ENCODE data around the gene MT1H.
"Not testable (repeated sequence)": the region's sequence is repeated elsewhere in the genome, so short reads cannot be mapped to it uniquely, and the experiment has no call there.

The MT1H gene

GRCh38 chr16:56652600-56652999 is 17.0 kb upstream of the MT1H start:
- Histone ChIP-seq H3K4me1 (ENCODE audit: insufficient read depth, low read length) (no peaks in the 10 kb centered on the region), H3K9me3 (ENCODE audit: low read length) (no peaks in the 10 kb centered on the region), H3K4me3 (ENCODE audit: low read depth in 1 of 2, low read length in 2 of 2) (no peak overlapping the region), H3K27ac (ENCODE audit: low read depth, low read length) (no peak overlapping the region), H3K27me3 (ENCODE audit: control insufficient read depth in 1 of 2, insufficient read depth in 2 of 2, low read length in 2 of 2) (peaks cover 6 to 14% of the 10 kb centered on the region in 2 donors), H3K9ac (ENCODE audit: low read length) (no peak overlapping the region), H3K36me3 (ENCODE audit: insufficient read depth, low read length) (no peaks in the 10 kb centered on the region)

DNA sequence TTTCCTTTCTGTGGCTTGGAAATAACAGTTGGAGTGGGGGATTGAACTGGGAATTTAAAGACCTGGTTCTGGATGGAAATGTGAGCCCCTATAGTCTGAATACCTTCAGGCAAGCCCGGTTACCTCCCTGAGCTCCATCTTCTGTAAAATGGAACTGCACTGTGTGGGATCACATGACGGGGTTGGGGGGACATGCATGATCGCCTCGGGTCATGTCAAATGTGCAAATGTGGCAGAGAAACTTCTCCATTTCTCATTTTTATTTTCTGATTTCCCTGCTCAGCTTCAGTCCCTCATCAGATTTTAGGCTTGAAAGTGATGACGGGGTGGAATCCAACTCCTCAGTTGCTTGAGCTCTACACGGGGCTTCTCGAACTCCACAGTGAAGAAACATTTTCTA is 16.4 kb upstream of the MT1H start:
- H3K27me3 ChIP-seq (ENCODE audit: control insufficient read depth in 1 of 2, insufficient read depth in 2 of 2, low read length in 2 of 2): peaks cover 5 to 14% of the 10 kb centered on the region in 2 donors

DNA sequence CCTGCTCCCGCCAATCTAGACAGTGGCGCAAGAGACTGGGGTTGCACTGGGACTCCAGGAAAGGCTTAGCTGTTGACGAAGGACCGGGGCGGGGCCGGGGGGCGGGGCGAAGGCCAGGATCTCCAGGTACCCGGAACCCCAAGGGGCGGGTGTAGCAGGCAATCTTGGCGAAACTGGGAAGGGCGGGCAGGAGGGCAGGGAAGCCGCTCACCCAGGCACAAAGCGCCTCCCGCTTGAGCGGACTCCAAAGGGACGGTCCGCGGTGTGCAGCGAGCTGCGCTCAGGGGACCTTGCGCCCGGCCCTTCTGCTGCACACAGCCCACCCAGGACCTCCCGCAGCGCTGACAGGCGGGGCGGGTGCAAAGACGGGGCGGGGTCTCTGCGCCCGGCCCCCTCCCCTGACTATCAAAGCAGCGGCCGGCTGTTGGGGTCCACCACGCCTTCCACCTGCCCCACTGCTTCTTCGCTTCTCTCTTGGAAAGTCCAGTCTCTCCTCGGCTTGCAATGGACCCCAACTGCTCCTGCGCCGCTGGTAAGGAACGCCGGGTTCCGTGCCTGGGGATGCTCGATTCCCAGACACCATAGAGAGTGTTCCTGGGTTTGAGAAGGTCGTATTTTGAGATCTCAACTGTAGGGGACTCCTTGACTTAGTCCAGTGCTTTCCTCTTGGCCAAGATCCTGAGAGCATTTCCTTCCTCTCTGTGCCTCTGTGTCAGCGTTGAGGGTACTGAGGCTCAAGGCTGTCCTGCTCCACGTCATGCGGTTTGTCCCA is 11.9 kb upstream of the MT1H start, which contains the start of gene MT1F:
Gene MT1F, plus strand, starts transcription at position 405 of the 772 bp plus-strand sequence. Its CDS starts 100 bp downstream, at position 505.
- Histone ChIP-seq H3K4me3 (ENCODE audit: low read depth in 1 of 2, low read length in 2 of 2) (peak within 1 kb of the TSS in 1 of 2 donors; percentile 53), H3K27ac (ENCODE audit: low read depth, low read length) (no peak within 1 kb of the TSS), H3K27me3 (ENCODE audit: control insufficient read depth in 1 of 2, insufficient read depth in 2 of 2, low read length in 2 of 2) (peaks cover 22 to 36% of the 10 kb centered on the region in 2 donors), H3K36me3 (ENCODE audit: insufficient read depth, low read length) (no peaks in the 10 kb centered on the region), H3K9ac (ENCODE audit: low read length) (no peak within 1 kb of the TSS), H3K4me1 (ENCODE audit: insufficient read depth, low read length) (peaks cover 11% of the 10 kb centered on the region), H3K9me3 (ENCODE audit: low read length) (no peaks in the 10 kb centered on the region)

More for the DNA sequence above, 16.4 kb upstream of the MT1H start:
- Histone ChIP-seq H3K4me1 (ENCODE audit: insufficient read depth, low read length) (peaks cover 6% of the 10 kb centered on the region), H3K9me3 (ENCODE audit: low read length) (no peaks in the 10 kb centered on the region), H3K36me3 (ENCODE audit: insufficient read depth, low read length) (no peaks in the 10 kb centered on the region), H3K27ac (ENCODE audit: low read depth, low read length) (no peak overlapping the region), H3K4me3 (ENCODE audit: low read depth in 1 of 2, low read length in 2 of 2) (no peak overlapping the region), H3K9ac (ENCODE audit: low read length) (no peak overlapping the region)

GRCh38 chr16:56658327-56658875 is 11.2 kb upstream of the MT1H start:
- Histone ChIP-seq H3K4me3 (ENCODE audit: low read depth in 1 of 2, low read length in 2 of 2) (peak overlapping the region in 1 of 2 donors; percentile 53), H3K36me3 (ENCODE audit: insufficient read depth, low read length) (no peaks in the 10 kb centered on the region), H3K27ac (ENCODE audit: low read depth, low read length) (no peak overlapping the region)

DNA sequence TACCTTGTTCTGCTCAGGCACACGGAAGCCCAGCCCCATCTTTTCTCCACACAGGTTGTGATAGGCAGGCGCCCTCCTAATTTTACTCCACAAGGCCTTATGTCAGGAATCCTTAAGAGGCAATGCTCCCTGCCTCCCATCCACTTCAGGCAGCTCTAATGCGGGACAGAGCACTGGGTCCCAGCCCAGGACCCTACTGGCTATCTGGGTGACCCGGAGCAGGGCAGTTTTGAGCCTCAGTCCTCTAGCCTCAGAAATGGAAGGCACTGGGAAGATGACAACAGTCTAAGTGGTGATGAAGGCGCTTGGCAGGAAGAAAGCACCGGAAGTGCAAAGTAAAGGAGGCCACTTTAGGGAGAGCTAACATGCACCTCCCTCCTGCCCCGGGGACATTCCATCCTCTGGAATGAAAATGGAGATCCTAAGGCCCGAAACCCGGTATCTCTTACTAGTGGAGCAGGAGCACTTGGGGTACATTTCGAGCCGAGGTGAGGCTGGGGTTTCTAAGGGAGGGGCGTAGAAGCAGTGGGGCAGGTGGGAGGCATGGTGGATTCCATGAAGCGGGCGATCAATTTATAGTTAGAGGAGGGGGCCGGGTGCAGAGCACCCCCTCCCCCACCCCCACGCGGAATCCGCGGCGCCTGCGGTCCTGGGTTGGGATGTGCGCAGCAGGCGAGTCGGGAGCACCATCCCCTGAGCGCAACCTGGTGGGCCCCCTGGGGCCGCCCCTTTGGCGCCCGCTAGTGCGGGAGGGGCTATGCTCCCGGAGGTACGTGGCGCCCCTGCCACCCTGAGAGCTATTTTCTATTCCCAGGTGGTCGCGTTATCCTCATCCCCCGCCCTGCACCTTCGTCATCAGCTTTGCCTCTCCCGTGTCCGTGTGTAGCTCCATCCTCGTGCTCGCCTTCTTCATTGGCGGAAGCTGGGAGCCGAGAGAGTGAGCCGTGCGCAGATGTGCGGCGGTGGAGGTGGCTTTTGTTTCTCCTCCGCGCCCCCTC is 7.0 kb upstream of the MT1H start:
- Histone ChIP-seq H3K27ac (ENCODE audit: low read depth, low read length) (no peak overlapping the region), H3K4me1 (ENCODE audit: insufficient read depth, low read length) (peaks cover 11% of the 10 kb centered on the region), H3K36me3 (ENCODE audit: insufficient read depth, low read length) (no peaks in the 10 kb centered on the region), H3K4me3 (ENCODE audit: low read depth in 1 of 2, low read length in 2 of 2) (no peak overlapping the region), H3K9ac (ENCODE audit: low read length) (no peak overlapping the region), H3K9me3 (ENCODE audit: low read length) (no peaks in the 10 kb centered on the region), H3K27me3 (ENCODE audit: control insufficient read depth in 1 of 2, insufficient read depth in 2 of 2, low read length in 2 of 2) (peaks cover 55 to 71% of the 10 kb centered on the region in 2 donors)

More at GRCh38 chr16:56658327-56658875, 11.2 kb upstream of the MT1H start:
- Histone ChIP-seq H3K4me1 (ENCODE audit: insufficient read depth, low read length) (peaks cover 11% of the 10 kb centered on the region), H3K27me3 (ENCODE audit: control insufficient read depth in 1 of 2, insufficient read depth in 2 of 2, low read length in 2 of 2) (peaks cover 28 to 43% of the 10 kb centered on the region in 2 donors), H3K9me3 (ENCODE audit: low read length) (no peaks in the 10 kb centered on the region), H3K9ac (ENCODE audit: low read length) (no peak overlapping the region)

DNA sequence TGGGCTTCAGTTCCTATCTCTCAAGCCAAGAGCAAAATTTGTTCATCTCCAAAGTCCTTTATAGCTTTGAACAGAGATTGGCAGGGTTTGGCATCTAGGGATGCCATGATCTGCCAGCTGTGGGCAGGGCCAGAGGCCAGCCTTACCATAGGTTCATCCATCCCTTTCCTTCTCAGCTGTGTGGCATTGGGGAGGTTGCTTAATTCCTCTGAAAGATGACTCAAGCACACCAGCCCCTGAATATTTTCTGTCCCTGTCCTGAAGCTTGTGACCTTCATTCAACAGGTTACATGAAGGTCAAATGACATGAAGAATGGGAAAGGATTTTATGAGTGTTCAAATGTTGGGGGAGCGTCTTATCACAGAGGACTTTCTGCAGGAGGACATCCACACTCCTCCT is 5.1 kb upstream of the MT1H start:
- no peaks in the 10 kb centered on the region for H3K36me3 ChIP-seq (ENCODE audit: insufficient read depth, low read length)
- H3K4me1 ChIP-seq (ENCODE audit: insufficient read depth, low read length): no peaks in the 10 kb centered on the region
- no peak overlapping the region for H3K27ac ChIP-seq (ENCODE audit: low read depth, low read length)
- H3K27me3 ChIP-seq (ENCODE audit: control insufficient read depth in 1 of 2, insufficient read depth in 2 of 2, low read length in 2 of 2): peaks cover 57 to 74% of the 10 kb centered on the region in 2 donors
- no peak overlapping the region for H3K9ac ChIP-seq (ENCODE audit: low read length)
- H3K4me3 ChIP-seq (ENCODE audit: low read depth in 1 of 2, low read length in 2 of 2): no peak overlapping the region
- no peaks in the 10 kb centered on the region for H3K9me3 ChIP-seq (ENCODE audit: low read length)

GRCh38 chr16:56665286-56666261 is 4.0 kb upstream of the MT1H start:
- not testable (repeated sequence) for H3K9me3 ChIP-seq (ENCODE audit: low read length); H3K36me3 ChIP-seq (ENCODE audit: insufficient read depth, low read length); H3K9ac ChIP-seq (ENCODE audit: low read length); H3K27ac ChIP-seq (ENCODE audit: low read depth, low read length); H3K4me1 ChIP-seq (ENCODE audit: insufficient read depth, low read length); H3K4me3 ChIP-seq (ENCODE audit: low read depth in 1 of 2, low read length in 2 of 2)
- peaks cover 63 to 85% of the 10 kb centered on the region in 2 donors for H3K27me3 ChIP-seq (ENCODE audit: control insufficient read depth in 1 of 2, insufficient read depth in 2 of 2, low read length in 2 of 2)

- no peaks in the 10 kb centered on the region for H3K36me3 ChIP-seq (ENCODE audit: insufficient read depth, low read length)
- H3K4me3 ChIP-seq (ENCODE audit: low read depth in 1 of 2, low read length in 2 of 2): no peak within 1 kb of the TSS
- no peaks in the 10 kb centered on the region for H3K9me3 ChIP-seq (ENCODE audit: low read length)
- H3K27me3 ChIP-seq (ENCODE audit: control insufficient read depth in 1 of 2, insufficient read depth in 2 of 2, low read length in 2 of 2): peaks cover 51 to 75% of the 10 kb centered on the region in 2 donors
- no peaks in the 10 kb centered on the region for H3K4me1 ChIP-seq (ENCODE audit: insufficient read depth, low read length)
- H3K27ac ChIP-seq (ENCODE audit: low read depth, low read length): no peak within 1 kb of the TSS
- H3K9ac ChIP-seq (ENCODE audit: low read length): no peak within 1 kb of the TSS
These were observed 1.7 kb upstream of the MT1H start, which contains the start of gene MT1G for GRCh38 chr16:56667581-56668571. Gene MT1G (minus strand): TSS chr16:56668065. CDS start chr16:56667993, 72 bp downstream.

DNA sequence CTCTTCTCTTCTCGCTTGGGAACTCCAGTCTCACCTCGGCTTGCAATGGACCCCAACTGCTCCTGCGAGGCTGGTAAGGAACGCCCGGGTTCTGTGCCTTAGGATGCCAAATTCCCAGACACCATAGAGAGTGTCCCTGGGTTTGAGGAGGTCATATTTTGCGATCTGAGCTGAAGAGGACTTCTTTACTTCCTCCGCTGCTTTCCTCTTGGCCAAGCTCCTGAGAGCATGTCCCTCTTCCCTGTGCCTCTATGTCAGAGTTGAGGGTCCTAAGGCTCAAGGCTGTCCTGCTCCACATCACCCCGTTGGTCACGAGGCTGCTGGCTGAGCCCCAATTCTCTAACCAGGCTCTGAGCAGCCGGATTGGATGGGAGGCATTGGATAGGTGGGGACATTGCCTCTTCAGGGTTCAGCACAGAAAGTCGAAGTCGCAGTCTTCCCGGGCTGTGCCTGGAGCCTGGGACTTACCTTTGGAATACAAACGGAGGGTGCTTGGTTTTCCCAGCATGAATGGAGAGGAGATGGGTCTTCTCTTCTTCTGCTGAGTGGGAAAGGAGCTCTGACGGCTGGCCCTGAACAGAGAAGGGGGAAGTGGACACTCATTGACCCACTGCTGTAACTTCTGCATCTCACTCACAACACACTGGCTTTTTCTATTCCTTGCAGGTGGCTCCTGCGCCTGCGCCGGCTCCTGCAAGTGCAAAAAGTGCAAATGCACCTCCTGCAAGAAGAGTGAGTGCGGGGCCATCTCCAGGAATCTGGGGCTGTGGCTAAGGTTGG is 416 bp downstream of the MT1H start:
- H3K4me1 ChIP-seq (ENCODE audit: insufficient read depth, low read length): no peaks in the 10 kb centered on the region
- no peaks in the 10 kb centered on the region for H3K36me3 ChIP-seq (ENCODE audit: insufficient read depth, low read length)
- H3K4me3 ChIP-seq (ENCODE audit: low read depth in 1 of 2, low read length in 2 of 2): no peak overlapping the region
- H3K9me3 ChIP-seq (ENCODE audit: low read length): no peaks in the 10 kb centered on the region
- H3K9ac ChIP-seq (ENCODE audit: low read length): no peak overlapping the region
- H3K27me3 ChIP-seq (ENCODE audit: control insufficient read depth in 1 of 2, insufficient read depth in 2 of 2, low read length in 2 of 2): peaks cover 35 to 65% of the 10 kb centered on the region in 2 donors
- no peak overlapping the region for H3K27ac ChIP-seq (ENCODE audit: low read depth, low read length)
